NCI-H2196 (cell line): ENCODE results near the gene WFIKKN1.

Source experiments
- DNase-seq: peaks from one replicate; lab custom pipeline; 2025; ENCODE audit not compliant: unreplicated experiment; lab: John Stamatoyannopoulos, UW

The WFIKKN1 gene, protein sequence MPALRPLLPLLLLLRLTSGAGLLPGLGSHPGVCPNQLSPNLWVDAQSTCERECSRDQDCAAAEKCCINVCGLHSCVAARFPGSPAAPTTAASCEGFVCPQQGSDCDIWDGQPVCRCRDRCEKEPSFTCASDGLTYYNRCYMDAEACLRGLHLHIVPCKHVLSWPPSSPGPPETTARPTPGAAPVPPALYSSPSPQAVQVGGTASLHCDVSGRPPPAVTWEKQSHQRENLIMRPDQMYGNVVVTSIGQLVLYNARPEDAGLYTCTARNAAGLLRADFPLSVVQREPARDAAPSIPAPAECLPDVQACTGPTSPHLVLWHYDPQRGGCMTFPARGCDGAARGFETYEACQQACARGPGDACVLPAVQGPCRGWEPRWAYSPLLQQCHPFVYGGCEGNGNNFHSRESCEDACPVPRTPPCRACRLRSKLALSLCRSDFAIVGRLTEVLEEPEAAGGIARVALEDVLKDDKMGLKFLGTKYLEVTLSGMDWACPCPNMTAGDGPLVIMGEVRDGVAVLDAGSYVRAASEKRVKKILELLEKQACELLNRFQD

DNA sequence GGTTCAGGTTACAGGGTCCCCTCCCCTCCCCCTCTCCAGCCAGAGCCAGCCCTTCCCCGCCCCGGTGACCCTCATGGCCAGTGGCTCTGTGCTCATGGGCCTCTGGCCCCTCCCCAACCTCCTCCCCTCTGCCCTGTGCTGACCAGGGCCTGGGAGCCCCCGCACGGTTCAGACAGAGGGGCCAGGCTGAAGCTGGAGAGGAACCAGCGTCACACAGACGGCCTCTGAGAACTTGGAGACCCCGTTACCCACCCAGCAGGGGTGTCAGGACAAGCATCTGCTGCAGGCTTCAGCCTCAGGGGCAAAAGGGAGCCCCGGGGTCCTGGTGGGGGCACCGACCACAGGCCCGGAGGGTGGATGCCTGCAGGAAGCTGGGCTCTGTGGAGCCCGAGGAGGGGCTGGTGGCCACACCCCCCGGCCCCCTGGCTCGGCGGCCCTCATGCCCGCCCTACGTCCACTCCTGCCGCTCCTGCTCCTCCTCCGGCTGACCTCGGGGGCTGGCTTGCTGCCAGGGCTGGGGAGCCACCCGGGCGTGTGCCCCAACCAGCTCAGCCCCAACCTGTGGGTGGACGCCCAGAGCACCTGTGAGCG lies at the start of gene WFIKKN1:
Gene WFIKKN1, plus strand, starts transcription at position 171 of the 591 bp plus-strand sequence. Its CDS starts 269 bp downstream, at position 440.
- DNase-seq = no peak

DNA sequence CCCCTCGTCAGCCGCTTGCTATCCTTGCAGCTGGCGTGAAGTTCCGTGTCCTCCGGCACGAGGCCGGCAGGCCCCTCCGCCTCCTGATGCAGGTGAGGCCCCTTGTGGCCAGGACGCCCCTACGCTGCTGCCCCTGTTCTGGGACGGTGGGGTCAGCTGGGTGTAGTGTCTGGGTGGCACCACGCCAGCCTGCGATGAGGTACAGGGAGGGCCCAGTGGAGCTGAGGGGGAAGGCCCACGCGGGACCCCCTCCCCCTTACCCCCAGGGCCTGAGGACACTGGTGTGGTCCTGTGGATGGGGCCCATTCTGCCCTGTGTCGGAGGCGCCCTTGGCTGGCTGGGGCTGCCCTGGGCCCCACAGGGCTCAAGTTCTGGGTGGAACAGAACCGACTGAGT lies 48.6 kb upstream of the WFIKKN1 start:
- DNase-seq = no peak

DNA sequence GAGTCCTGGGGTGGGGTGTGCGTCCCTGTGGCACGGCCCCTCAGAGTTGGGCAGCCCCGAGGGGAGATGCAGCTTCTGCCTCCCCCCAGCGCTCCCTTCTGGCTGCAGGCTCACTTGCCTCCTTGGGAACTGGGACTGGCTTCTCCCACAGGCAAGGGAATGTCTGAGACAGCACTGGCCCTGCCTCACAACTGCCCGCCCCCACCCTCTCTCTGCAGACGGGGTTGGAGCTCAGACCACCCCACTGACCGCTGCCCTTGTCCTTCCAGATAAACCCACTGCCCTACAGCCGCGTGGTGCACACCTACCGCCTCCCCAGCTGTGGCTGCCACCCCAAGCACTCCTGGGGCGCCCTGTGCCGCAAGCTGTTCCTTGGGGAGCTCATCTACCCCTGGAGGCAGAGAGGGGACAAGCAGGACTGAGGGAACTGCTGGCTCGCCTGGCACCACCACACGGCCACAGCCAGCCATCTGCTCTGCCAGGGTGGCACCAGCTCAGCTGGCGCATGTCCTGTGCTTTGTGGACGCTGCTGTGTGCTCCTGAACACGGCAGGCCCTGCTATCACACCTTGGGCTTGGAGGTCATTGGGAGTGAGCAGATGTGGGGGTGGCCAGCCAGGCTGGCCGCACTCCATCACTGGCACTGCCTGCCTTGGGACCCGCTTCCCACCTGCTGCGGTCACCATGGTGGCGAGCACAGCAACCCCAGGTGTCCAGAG lies 48.0 kb upstream of the WFIKKN1 start:
- DNase-seq = no peak

DNA sequence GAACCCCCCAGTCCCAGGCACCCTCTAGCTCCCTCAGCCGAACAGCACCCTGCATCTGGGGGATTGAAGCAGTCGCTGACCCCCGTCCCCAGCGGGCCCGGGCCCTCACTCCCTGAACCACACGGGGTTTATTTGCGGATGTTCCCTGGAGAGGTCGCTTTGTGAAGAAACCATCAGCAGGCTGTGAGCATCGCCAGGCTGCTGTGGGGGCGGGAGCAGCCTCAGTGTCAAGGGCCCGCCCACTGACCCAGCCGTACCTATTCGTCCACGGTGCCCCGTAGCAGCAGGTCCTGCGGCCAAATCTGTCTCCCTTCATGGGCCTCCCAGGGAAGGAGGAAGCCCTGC lies 47.3 kb upstream of the WFIKKN1 start:
- no peak for DNase-seq

DNA sequence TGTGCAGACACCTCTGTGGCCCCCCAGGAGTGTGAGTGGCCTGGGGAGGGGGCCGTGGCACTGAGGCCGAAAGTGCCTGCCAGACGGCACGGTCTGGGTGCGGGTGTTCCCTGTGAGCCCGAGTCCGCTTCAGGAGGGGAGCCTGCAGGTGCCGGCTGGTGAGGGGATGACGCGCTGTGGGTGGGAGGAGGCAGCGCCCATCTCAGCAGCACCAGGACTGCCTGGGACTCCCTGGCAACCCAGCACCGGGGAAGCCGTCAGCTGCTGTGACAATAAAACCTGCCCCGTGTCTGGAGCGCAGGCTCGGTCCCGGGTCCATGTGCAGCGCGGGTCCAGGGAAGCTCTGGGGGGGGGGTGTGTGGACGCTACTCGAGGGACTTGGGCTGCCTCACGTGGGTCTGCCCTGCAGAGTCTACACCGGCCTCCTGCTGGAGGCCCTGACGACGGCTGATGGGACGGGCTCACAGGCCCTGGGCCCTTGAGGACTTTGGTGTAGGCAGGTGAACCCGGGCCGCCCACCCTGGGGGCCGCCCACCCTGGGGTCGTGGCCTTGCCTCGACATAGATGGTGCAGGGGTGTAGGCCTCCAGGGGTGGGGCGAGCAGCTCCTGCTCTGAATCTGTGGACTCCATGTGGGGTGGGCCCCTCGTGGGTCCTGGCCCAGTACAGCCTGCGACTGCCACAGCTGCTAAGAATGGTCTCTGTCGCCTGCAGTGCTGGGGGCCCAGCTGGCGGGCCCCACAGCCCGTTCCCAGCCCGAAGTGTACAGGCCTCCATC lies 46.8 kb upstream of the WFIKKN1 start:
- DNase-seq = no peak

DNA sequence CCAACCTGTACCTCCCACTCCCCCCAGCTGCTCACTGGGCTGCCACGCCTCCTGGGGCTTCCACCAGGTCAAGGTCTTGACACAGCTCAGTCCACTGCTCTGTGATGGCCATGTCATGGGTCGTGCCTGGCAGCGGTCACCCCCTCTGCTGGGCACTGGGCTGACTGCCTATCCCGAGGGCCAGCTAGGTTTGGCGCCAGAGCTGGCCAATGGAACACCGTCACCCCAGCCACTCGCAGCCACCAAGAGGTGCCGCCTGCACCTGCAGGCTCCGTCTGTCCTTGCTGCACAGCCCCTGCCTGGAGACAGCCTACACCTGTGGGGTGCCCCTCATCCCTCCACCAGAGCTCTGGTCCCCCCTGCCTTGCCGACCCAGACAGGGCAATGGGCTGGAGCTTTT lies 45.4 kb upstream of the WFIKKN1 start:
- DNase-seq = peak; percentile 29

DNA sequence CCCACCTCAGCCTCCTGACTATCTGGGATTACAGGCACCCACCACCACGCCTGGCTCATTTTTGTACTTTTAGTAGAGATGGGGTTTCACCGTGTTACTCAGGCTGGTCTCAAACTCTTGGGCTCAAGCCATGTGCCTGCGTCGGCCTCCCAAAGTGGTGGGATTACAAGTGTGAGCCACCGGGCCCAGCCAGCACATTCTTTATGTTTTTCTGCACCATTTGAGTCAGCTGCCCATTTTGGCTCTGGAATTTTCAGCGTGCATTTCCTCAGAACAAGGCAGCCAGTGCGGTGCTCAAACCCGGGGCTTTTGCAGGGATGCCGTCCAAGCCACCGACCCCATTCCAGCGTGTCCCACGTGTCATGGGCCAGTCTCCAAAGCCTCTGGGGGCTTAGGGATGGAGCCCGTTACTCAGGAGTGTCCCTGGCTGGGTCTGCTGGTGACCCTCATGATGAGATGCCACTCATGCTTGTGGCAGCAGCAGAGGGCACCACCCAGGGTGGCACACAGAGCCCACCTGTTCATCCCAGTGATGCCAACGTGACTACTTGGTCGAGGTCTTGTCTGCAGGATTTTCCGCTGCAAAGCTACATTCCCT lies 44.6 kb upstream of the WFIKKN1 start:
- DNase-seq = no peak

DNA sequence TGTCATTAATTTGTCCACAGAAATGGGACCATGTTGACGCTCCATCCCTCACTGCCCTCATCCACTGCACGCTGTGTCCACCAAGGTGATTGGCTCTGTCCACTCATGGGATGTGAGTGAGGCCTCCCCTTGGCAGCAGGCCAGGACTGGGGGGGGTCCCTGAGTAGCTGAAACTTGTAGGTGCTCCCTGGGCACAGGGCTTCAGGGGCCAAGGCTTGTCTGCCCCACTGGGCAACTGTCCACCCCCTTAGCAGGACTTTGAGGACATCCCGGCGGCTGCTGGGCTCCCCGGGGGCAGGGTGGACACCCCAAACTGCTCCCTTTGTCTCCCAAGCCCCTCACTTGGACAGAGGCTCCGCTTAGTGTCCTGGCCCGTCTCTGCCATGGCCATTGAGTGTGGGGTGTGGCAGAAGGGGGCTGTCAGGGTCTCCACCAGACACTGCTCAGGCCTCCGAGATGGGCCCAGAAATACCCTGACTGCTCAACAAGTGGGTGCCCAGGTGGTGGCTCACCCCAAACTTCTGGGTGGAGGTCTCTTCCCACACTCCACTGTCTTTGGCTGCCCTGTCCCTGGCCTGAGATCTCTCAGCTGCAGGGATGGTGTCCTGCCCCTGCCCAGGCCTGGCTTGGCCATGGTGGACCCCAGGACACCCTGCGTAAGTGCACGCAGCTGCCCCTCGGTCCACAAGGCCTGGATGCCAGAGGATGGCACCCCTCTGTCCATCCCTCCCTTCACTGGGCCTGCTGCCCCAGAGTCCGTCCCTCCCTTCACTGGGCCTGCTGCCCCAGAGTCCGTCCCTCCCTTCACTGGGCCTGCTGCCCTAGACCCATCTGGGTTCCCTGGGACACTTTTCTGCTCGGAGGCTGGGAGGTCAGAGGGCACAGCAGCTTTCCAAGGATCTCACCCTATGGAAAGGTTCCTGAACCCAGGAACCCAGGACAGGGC lies 43.9 kb upstream of the WFIKKN1 start:
- no peak for DNase-seq

DNA sequence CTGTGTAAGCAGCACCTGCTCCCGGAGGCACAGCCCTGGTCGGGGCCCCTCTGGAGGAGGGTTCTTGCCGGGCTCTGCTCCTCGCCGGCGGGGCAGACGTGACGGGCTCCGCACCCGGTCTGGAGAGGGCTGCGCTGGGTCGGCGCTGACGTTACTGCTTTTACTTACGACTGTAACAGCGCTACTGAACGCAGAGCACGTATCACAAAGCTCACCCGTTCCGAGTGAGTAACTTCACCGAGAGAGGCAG lies 42.2 kb upstream of the WFIKKN1 start:
- no peak for DNase-seq

DNA sequence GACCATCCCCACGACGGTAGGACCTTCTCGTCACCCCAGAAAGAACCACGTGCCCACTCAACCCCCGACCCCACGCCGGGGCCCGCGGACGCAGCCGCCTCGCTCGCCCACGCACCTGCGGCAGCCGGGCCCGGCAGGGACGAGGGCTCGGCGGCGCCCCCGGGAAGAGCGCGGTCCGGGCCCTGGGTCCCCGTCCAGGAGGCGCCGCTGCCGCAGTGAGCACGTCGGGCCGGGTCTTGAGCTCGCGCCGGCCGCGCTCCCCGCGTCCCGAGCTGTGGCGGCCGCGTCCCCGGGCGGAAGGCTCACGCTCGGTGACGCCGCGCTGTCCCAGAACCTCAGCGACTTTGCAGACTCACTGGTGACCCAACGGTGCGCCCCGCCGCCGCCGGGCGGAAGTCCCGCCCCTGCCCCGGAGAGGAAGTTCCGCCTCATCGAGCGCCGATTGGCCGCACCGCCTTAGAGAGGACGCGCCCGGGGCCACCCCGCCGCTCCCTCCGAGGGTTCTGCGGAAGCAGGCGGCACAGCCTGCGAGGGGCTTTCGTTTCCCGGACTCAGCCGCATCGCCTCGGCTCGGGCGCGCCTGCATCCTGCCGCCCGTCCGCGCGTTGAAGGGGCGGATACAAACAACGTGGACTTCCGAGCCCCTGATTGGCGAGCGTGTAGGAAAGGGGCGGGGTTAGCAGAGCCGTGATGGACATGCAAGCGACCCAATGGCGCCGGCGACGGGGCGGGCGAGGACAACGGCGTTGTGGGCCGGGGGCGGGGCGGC lies 41.7 kb upstream of the WFIKKN1 start:
- DNase-seq = peak; percentile 94

DNA sequence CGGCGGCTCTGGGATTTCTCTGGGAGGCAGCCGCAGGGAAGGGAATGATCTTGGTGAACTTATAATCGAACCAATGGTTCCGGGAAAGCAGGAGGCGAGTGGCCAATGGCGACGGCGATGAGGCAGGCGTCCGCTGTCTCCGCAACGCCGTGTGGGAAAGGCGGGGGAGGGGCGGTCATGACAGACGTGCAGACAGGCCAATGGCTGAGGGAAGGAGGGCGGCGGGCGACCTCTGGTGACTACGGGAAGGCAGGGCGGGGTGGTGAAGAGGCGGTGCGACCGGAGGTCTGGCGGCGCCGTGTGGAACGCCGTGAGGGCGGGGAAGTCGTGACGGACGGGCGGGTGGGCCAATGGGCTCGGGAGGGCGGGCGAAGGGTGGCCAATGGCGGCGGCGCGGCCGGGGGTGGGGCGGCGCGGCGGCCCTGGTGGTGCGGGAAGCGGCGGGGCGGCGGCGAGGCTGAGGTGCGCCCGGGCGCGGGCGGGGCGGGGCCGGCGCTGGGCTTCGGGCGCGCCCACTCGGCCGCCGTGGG lies 41.1 kb upstream of the WFIKKN1 start, which contains the start of gene RAB40C:
Gene RAB40C, plus strand, starts transcription at position 409 of the 530 bp plus-strand sequence. CDS start 226 bp downstream, outside the sequence.
- peak; percentile 96 for DNase-seq

DNA sequence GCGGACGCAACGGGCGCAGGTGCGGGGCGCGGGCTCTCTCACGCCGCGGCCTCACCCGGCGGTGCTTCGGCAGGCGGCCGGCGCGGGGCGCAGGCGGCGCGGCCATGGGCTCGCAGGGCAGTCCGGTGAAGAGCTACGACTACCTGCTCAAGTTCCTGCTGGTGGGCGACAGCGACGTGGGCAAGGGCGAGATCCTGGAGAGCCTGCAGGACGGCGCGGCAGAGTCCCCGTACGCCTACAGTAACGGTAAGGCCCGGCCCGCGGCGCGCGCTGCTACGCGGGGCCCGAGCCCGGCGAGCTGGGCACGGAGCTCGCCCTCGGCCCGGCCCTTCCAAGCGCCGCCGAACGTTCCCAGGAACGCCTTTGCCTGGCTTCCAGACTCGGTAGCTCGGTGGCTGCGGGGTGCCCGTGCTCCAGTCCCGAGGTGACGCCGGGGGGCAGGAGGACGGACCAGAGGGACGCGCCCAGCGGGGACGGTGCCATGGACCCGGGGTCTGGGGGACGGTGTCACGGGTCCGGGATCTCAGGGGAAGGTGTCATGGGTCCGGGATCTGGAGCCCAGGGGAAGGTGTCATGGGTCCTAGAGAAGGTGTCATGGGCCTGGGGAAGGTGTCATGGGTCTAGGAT lies 40.5 kb upstream of the WFIKKN1 start:
- no peak for DNase-seq

DNA sequence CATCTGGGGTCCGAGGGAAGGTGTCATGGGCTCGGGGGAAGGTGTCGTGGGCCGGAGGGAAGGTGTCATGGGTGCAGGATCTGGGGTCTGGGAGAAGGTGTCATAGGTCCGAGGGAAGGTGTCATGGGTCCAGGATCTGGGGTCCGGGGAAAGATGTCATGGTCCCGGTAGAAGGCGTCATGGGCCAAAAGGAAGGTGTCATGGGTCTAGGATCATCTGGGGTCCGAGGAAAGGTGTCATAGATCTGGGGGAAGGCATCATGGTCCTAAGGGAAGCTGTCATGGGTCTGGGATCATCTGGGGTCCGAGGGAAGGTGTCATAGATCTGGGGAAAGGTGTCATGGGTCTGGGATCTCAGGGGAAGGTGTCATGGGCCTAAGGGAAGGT lies 40.0 kb upstream of the WFIKKN1 start:
- DNase-seq = no peak

DNA sequence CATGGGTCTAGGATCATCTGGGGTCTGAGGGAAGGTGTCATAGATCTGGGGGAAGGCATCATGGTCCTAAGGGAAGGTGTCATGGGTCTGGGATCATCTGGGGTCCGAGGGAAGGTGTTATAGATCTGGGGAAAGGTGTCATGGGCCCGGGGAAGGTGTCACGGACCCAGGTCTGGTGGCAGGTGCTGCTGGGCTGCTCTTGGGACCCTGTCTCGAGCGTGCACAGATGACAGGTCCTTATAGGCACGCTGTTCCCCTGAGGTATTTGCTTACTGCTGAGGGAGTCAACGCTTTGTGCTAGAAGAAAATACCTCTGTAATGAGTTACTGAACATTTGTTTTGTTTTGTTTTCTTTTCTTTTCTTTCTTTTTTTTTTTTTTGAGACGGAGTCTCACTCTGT lies 39.6 kb upstream of the WFIKKN1 start:
- DNase-seq = no peak

DNA sequence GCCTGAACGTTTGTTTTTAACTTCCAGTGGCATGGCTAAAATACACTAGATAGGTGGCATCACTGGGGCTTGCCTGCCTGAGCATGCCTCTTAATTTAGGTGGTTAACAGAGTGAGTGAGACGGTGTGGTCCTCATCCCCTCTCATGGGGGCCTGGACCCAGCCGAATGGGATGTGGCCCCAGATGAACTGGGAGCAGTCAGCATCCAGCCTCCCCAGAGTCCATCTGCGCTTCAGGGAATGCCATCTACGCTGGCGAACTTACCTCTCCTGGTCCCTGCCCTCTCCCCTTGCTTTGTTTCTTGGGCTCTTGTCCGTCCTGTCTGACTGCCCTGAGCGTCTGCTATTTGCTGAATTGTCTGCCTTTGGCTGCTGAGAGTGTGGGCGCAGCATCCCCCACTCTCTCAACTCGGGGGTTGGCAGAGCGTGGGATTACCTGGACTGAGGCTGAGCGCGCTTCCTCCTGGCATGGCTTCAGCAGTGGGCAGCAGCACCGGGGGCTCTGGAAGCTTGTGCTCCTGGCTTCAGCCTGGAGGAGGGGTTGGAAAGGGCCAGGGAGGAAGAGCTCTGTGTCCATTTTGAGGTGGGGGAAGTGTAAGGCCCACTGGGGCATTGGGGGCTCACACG lies 38.8 kb upstream of the WFIKKN1 start:
- no peak for DNase-seq

DNA sequence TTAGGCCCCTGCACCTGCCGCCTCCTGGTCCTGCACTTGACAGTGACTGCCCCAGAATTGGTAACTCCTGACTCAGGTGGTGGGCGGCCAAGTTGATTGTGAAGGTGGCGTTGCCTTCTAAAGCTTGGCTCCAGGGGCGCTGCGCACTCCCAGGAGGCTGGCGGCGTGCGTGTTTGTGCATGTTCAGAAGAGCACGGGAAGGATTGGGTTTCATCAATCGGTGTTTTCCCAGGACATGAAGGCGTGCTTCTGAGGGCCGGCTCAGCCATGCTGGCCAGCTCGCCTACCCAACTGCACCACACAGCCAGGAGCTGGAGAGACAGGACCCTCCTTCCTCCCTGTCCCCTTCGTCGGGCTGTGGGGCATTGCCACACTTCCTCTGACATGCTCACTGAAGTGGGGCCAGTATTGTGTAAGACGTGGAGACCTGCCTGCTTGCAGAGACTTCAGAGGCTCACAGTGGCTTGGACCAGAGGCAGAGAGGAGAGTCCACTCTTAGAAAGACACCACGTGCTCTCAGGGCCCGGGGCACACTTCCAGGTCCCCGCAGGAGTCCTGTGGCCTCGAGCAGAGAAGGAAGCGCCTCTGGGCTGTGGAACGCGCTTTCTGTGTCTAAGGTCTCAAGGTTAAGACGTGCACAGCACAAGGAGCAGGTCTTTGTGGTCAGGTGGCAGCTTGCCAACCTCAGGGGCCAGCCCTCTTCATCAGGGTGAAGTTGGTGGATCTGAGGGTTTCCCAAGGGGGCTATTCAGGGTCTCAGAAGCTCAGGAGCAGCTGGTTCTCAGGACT lies 38.1 kb upstream of the WFIKKN1 start:
- DNase-seq = peak; percentile 88

DNA sequence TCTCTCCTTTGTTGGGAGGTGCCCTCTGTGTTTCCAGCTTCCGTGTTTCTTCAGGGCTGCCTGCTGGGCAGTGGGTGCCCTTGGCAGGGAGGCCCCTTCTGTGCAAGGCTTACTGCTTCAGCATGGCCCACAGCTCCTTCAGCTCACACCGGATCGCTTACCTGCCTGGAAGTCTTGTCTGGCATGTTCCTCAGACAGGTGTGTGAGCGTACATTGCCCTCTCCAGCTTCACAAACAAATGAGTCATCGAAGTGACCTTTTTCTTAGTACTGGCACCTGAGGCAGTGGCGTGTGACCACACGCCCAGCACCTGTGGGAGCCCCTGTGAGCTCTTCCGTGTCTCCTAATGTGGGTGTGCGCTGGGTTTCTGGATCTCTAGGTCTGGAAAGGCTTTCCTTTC lies 37.4 kb upstream of the WFIKKN1 start:
- peak; percentile 82 for DNase-seq
